ENCODE measurements around the gene OLAH. TPM values are rescaled to one million over a fixed set of nuclear protein-coding genes. Genes with fewer than 3 reads are reported as not detected.

Gene OLAH
- total and polyA plus RNA-seq, 8 donors, result not detected

- H3K36me3 ChIP-seq, result peaks cover 0 to 9% (median 5%) of the 10 kb centered on the region in 3 donors
- H3K27me3 ChIP-seq, result no peaks in the 10 kb centered on the region
- FAIRE-seq (no peak), ATAC-seq (no peak), DNase-seq (no peak)
- no peak overlapping the region for H3K27ac ChIP-seq
- no peak for TF ChIP-seq CTCF (IDR thresholded peaks at IDR 0.05)
- intact Hi-C loops (cut with DNase I), result no loop called here
- no peak overlapping the region for H3K4me3 ChIP-seq
- 95 to 100% methylated on average over 1 of the region's 1 CpG for WGBS, 2 donors
- H3K9me3 ChIP-seq, result no peaks in the 10 kb centered on the region
- no peaks in the 10 kb centered on the region for H3K4me1 ChIP-seq
Observed at GRCh38 chr10:15121707-15122106, 78.0 kb downstream of the OLAH start.

- no peak for DNase-seq
- no peak for TF ChIP-seq CTCF (IDR thresholded peaks at IDR 0.05)
- intact Hi-C loops (cut with DNase I), result no loop called here
- Histone ChIP-seq H3K36me3 (peaks cover 0 to 9% (median 5%) of the 10 kb centered on the region in 3 donors), H3K27me3 (no peaks in the 10 kb centered on the region), H3K4me3 (no peak overlapping the region), H3K4me1 (no peaks in the 10 kb centered on the region), H3K27ac (no peak overlapping the region), H3K9me3 (no peaks in the 10 kb centered on the region)
- 92 to 94% methylated on average over 9 of the region's 9 CpGs for WGBS, 2 donors
- FAIRE-seq, result no peak
- no peak for ATAC-seq
Observed at GRCh38 chr10:15122477-15123030, 78.8 kb downstream of the OLAH start.

Other genes starting within 250 kb of the OLAH start
- gene CDNF, start 205.9 kb upstream of the OLAH start, total RNA-seq, result 1 to 10 TPM; 1.3 to 6.5 (median 4.0) TPM
- gene CDNF, start 205.9 kb upstream of the OLAH start, polyA plus RNA-seq, result 1 to 10 TPM; 4.2 to 5.7 TPM
- gene HSPA14, start 205.6 kb upstream of the OLAH start, total RNA-seq, result 1 to 10 TPM; 3.1 to 5.6 (median 5.2) TPM
- gene HSPA14, start 205.6 kb upstream of the OLAH start, polyA plus RNA-seq, result 10 to 100 TPM in 1 of 2 donors, 1 to 10 TPM in 1; 5.2 to 10.4 TPM
- gene MSANTD7, start 205.6 kb upstream of the OLAH start, total RNA-seq, result 1 to 10 TPM; 3.3 to 6.4 (median 5.2) TPM
- 1 to 10 TPM; 2.1 to 3.5 TPM for gene MSANTD7, start 205.6 kb upstream of the OLAH start, polyA plus RNA-seq
- gene SUV39H2, start 165.1 kb upstream of the OLAH start, total RNA-seq, result 1 to 10 TPM; 2.2 to 5.9 (median 4.0) TPM
- 1 to 10 TPM; 1.1 to 2.1 TPM for gene SUV39H2, start 165.1 kb upstream of the OLAH start, polyA plus RNA-seq
- 1 to 10 TPM; 3.0 to 7.0 (median 3.5) TPM for gene DCLRE1C, start 89.8 kb upstream of the OLAH start, total RNA-seq
- 1 to 10 TPM; 1.8 to 2.3 TPM for gene DCLRE1C, start 89.8 kb upstream of the OLAH start, polyA plus RNA-seq
- under 1 TPM in 1 of 6 donors, not detected in 5; 0.44 TPM for gene MEIG1, start 84.6 kb upstream of the OLAH start, total RNA-seq
- gene MEIG1, start 84.6 kb upstream of the OLAH start, polyA plus RNA-seq, result 1 to 10 TPM in 1 of 2 donors, not detected in 1; 1.5 TPM
- gene ACBD7, start 44.8 kb downstream of the OLAH start, total RNA-seq, result under 1 TPM in 4 of 6 donors, not detected in 2; 0.13 to 0.59 (median 0.30) TPM
- under 1 TPM in 1 of 2 donors, not detected in 1; 0.07 TPM for gene ACBD7, start 44.8 kb downstream of the OLAH start, polyA plus RNA-seq
- 1 to 10 TPM; 4.0 to 8.5 (median 6.5) TPM for gene RPP38, start 53.4 kb downstream of the OLAH start, total RNA-seq
- 10 to 100 TPM in 1 of 2 donors, 1 to 10 TPM in 1; 9.2 to 14.9 TPM for gene RPP38, start 53.4 kb downstream of the OLAH start, polyA plus RNA-seq
- gene NMT2, start 124.8 kb downstream of the OLAH start, total RNA-seq, result 10 to 100 TPM in 1 of 6 donors, 1 to 10 TPM in 5; 4.7 to 13.9 (median 7.3) TPM
- gene NMT2, start 124.8 kb downstream of the OLAH start, polyA plus RNA-seq, result 1 to 10 TPM; 5.9 to 6.0 TPM

Data from pancreas (tissue), 10 donors.